PC-9 (cell line): Measurements from ENCODE around the gene ANKRD66. TPM values are rescaled to one million over a fixed set of nuclear protein-coding genes. Genes with fewer than 3 reads are reported as not detected.

Source experiments
- BruUV-seq: library from RNA; stranded (reverse); fragments of 400-500 nt; replicated peaks from 2 replicates; lab custom pipeline; 2021; lab: Mats Ljungman, UMichigan
- CTCF ChIA-PET: fragments of 300-600 bp; sonication (Branson Sonifier 250); formaldehyde crosslinking; loops from one replicate; lab custom pipeline; 2022; ENCODE audit warnings: antibody characterized with exemption; lab: Charles Lee
- POLR2A ChIA-PET: fragments of 300-600 bp; sonication (Branson Sonifier 250); formaldehyde crosslinking; loops from one replicate; lab custom pipeline; 2022; ENCODE audit warnings: antibody characterized with exemption; ENCODE audit not compliant: unreplicated experiment; lab: Charles Lee
- DNase-seq, 2 experiments: peaks; one replicate each; pipeline versions ENCODE4 v3.0.0 to v3.0.0-alpha.2; 2015 to 2022; ENCODE audit warnings: mixed read lengths in 1 of 2
- H2AFZ ChIP-seq: fragments of 200-600 bp; sonication (generic); 2 replicates; pipeline ENCODE4 v1.8.1; 2017; ENCODE audit warnings: antibody characterized with exemption
- H3F3A ChIP-seq: fragments of 200-600 bp; sonication (generic); 2 replicates; pipeline ENCODE4 v1.8.1; 2017; ENCODE audit warnings: antibody characterized with exemption, mild to moderate bottlenecking, low read depth; ENCODE audit not compliant: insufficient read depth
- H3K27ac ChIP-seq: fragments of 200-600 bp; sonication (generic); 2 replicates; pipeline ENCODE4 v1.6.1; 2016; ENCODE audit warnings: mixed run types
- H3K27me3 ChIP-seq: fragments of 200-600 bp; sonication (generic); 2 replicates; pipeline ENCODE4 v1.6.1; 2016; ENCODE audit warnings: low read depth, mixed run types; ENCODE audit not compliant: insufficient read depth
- H3K36me3 ChIP-seq: fragments of 200-600 bp; sonication (generic); 2 replicates; pipeline ENCODE4 v1.6.1; 2016; ENCODE audit warnings: low read depth, mixed run types
- H3K4me1 ChIP-seq: fragments of 200-600 bp; sonication (generic); replicated peaks from 2 replicates; pipeline ENCODE4 v1.6.1; 2016; ENCODE audit warnings: mixed run types; ENCODE audit not compliant: insufficient read depth
- H3K4me2 ChIP-seq: fragments of 200-600 bp; sonication (generic); 2 replicates; pipeline ENCODE4 v1.6.1; 2017; ENCODE audit warnings: mixed run types
- H3K4me3 ChIP-seq: fragments of 200-600 bp; sonication (generic); 2 replicates; pipeline ENCODE4 v1.6.1; 2016; ENCODE audit warnings: mixed run types
- H3K79me2 ChIP-seq: fragments of 200-600 bp; sonication (generic); 2 replicates; pipeline ENCODE4 v1.6.1; 2017; ENCODE audit warnings: low read depth, mixed run types
- H3K9me2 ChIP-seq: fragments of 200-600 bp; sonication (generic); 2 replicates; pipeline ENCODE4 v1.8.1; 2017; ENCODE audit warnings: mild to moderate bottlenecking; ENCODE audit not compliant: insufficient read depth
- H3K9me3 ChIP-seq: fragments of 200-600 bp; sonication (generic); 2 replicates; pipeline ENCODE4 v1.8.1; 2016; ENCODE audit warnings: low read depth; ENCODE audit not compliant: insufficient read depth
- H4K20me1 ChIP-seq: fragments of 200-600 bp; sonication (generic); 2 replicates; pipeline ENCODE4 v1.8.1; 2017; ENCODE audit not compliant: insufficient read depth
- EZH2 ChIP-seq: fragments of 200-600 bp; sonication (generic); IDR thresholded peaks from 2 replicates; pipeline ENCODE4 v1.8.0; 2017; ENCODE audit warnings: antibody characterized with exemption, low read depth
- intact Hi-C: fragments of 100-400 bp; cut with micrococcal nuclease; formaldehyde crosslinking; loops from one replicate; pipeline ENCODE4 v1.10.0; 2022; ENCODE audit not compliant: unreplicated experiment
- total RNA-seq: library from RNA; stranded (reverse); gene quantifications from 2 replicates; pipeline ENCODE4 v1.2.3, GENCODE V29; 2021
- TF ChIP-seq, protein P1 (sequence below): fragments of 200-600 bp; sonication (generic); conservative IDR thresholded peaks from 2 replicates; pipeline ENCODE4 v1.6.1; 2017; ENCODE audit warnings: mixed run types, antibody characterized with exemption, mild to moderate bottlenecking, moderate library complexity

Gene ANKRD66
- total RNA-seq, 1 experiment from 2014 or later: not detected

DNA sequence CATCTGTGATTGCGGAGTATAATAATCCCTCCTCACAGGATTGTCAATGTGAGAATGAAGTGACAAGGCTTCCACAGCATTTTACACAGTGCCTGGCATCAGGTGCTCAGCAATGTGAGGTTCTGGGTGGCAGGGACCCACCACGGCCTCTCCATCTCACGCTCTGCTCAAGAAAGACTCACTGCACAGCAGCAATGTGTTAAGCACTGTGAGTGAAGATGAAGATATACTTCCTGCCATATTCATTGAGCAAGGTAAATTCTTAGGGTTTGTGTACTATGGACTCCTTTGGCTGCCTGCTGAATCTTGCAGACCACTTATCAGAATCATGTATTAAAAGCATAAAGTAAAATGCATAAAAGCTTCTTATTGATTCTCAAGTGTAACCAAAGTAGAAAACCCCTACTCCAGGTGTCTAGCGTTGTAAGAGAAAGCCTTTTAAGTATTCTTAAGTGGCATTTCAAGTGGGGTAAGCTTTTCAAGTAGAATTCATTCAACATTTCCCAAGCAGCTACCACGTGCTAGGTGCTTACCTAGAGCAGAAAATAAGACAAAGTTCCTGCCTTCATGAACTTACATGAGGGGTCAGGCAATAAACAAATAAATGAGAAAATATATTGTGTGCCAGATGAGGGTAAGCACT is 29.5 kb downstream of the ANKRD66 start:
- H3K4me3 ChIP-seq: no peak overlapping the region
- intact Hi-C loops: no loop called here
- CTCF ChIA-PET: no interaction called here
- H3K9me3 ChIP-seq: no peaks in the 10 kb centered on the region
- no peak overlapping the region for H3K27ac ChIP-seq
- no peaks in the 10 kb centered on the region for H3K27me3 ChIP-seq
- H3K79me2 ChIP-seq: no peaks in the 10 kb centered on the region
- no peaks in the 10 kb centered on the region for H3K9me2 ChIP-seq
- no peaks in the 10 kb centered on the region for H3F3A ChIP-seq
- no peak for TF ChIP-seq EZH2
- TF ChIP-seq, protein P1, sequence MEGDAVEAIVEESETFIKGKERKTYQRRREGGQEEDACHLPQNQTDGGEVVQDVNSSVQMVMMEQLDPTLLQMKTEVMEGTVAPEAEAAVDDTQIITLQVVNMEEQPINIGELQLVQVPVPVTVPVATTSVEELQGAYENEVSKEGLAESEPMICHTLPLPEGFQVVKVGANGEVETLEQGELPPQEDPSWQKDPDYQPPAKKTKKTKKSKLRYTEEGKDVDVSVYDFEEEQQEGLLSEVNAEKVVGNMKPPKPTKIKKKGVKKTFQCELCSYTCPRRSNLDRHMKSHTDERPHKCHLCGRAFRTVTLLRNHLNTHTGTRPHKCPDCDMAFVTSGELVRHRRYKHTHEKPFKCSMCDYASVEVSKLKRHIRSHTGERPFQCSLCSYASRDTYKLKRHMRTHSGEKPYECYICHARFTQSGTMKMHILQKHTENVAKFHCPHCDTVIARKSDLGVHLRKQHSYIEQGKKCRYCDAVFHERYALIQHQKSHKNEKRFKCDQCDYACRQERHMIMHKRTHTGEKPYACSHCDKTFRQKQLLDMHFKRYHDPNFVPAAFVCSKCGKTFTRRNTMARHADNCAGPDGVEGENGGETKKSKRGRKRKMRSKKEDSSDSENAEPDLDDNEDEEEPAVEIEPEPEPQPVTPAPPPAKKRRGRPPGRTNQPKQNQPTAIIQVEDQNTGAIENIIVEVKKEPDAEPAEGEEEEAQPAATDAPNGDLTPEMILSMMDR: no peak
- BruUV-seq: no TSS peak
- POLR2A ChIA-PET: no interaction called here
- H2AFZ ChIP-seq: no peak overlapping the region
- H3K4me2 ChIP-seq: no peak overlapping the region
- H4K20me1 ChIP-seq: no peaks in the 10 kb centered on the region
- DNase-seq: no peak
- H3K36me3 ChIP-seq: no peaks in the 10 kb centered on the region
- no peaks in the 10 kb centered on the region for H3K4me1 ChIP-seq

DNA sequence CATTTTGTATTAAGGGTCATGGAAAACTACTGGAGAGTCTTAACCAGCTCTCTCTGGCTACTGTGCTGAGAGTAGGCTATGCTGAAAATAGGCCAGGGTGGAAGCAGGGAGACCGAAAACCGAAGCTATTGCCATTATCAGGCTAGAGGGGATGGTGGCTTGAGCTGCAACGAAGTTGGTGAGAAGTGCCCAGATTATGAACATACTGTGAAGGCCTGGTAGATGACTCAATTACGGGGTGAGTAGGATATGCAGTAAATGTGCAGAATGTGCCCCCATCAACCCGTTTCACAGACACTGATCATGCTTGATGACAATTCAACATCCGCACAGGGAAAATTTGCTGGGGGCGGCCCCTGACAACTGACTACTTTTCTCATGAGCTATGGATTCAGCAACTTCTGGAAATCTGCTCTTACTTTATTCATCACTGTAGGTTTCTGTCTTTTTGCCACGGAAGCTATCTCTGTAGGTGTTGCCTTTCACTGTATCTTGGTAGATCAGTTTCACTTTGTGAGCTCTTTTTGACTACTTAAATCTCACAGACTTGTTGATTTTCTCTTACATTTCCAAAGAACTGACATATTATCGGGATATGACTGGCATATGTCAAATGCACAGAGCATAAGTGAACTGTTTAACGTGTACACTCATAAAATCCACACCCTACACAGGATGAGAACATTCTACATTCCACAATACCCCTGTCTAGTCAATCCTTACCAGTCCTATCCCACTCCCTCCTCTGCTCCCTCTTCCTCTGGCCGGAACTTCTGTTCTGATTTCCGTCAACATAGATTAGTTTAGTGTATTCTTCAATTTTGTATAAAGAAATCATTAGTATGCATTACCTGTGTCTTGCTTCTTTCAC is 31.0 kb downstream of the ANKRD66 start:
- no peak for TF ChIP-seq EZH2
- TF ChIP-seq, protein P1: no peak
- Histone ChIP-seq H3K9me2 (no peaks in the 10 kb centered on the region), H3K4me1 (no peaks in the 10 kb centered on the region), H2AFZ (peak overlapping the region; percentile 50; the same call in 1 of the 2 replicates), H3K27me3 (no peaks in the 10 kb centered on the region), H3K4me3 (no peak overlapping the region), H4K20me1 (no peaks in the 10 kb centered on the region), H3K79me2 (no peaks in the 10 kb centered on the region), H3K27ac (no peak overlapping the region), H3K36me3 (no peaks in the 10 kb centered on the region), H3K9me3 (no peaks in the 10 kb centered on the region), H3K4me2 (no peak overlapping the region), H3F3A (no peaks in the 10 kb centered on the region)
- no TSS peak for BruUV-seq
- intact Hi-C loops: no loop called here
- POLR2A ChIA-PET: no interaction called here
- CTCF ChIA-PET: no interaction called here
- DNase-seq: no peak

DNA sequence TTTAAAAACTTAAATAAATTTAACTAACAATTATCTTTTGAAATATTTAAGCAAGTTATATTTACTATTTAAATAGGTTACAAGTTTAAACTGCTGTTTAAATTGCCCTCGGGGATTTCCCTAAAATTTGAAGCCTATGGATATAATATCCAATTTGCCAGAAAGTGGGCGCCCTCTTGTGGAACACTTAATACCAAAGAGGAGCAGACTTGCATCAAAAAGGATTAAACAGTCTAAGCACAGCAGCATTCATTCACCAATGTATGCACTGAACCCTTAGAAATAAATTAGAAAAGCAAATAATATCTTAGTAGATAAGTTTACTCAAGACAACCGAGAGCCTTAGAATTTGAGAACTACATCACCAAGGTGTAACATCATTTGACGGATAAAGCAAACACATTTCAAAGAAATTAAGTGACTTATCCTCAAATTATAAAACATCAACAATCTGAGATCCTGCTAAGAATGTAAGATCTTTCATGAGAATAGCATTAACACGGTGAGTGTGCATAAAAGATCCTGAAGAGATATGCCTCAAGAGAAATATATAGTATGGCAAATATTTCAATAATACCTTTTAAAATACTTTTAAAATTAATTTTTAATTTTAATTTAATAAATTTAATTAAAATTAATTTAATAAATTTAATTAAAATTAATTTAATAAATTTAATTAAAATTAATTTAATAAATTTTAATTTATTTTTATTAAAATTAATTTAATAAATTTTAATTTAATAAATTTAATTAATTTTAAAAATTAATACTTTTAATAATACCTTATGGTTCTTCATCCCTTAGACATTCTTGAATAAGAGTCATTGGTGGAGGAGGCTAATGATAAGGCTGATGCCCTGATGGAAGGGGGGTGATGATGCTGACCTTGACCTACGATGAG is 35.0 kb downstream of the ANKRD66 start:
- Histone ChIP-seq H3K27ac (no peak overlapping the region), H3F3A (no peaks in the 10 kb centered on the region), H3K4me3 (no peak overlapping the region), H3K4me2 (no peak overlapping the region), H3K9me2 (no peaks in the 10 kb centered on the region; the same call in 1 of the 2 replicates), H3K36me3 (no peaks in the 10 kb centered on the region), H3K27me3 (no peaks in the 10 kb centered on the region), H4K20me1 (no peaks in the 10 kb centered on the region), H2AFZ (no peak overlapping the region), H3K9me3 (no peaks in the 10 kb centered on the region), H3K79me2 (no peaks in the 10 kb centered on the region), H3K4me1 (no peaks in the 10 kb centered on the region)
- intact Hi-C loops: loop anchor here (1.0 to 5.0 kb wide), 5 partner anchors 79 to 362 kb away; no protein-coding TSS in a partner anchor
- no peak for TF ChIP-seq EZH2
- TF ChIP-seq, protein P1: peak; percentile 89
- CTCF ChIA-PET: no interaction called here
- no TSS peak for BruUV-seq
- peak; percentile 34 to 58 for DNase-seq
- POLR2A ChIA-PET: no interaction called here
